NOMO-1 (cell line): ENCODE measurements around the gene ZCCHC14.

Experiments used
- DNase-seq, 2 experiments: peaks; one replicate each; lab custom pipeline; 2025; ENCODE audit not compliant: unreplicated experiment in 2 of 2; lab: John Stamatoyannopoulos, UW

ZCCHC14 gene

GRCh38 chr16:87492721-87493607 is at the start of gene ZCCHC14:
Gene ZCCHC14, minus strand, starts transcription at chr16:87493024. Its CDS starts 786 bp downstream, at chr16:87492238.
- peak; percentile 93 to 97 for DNase-seq

- DNase-seq: no peak
These were observed 49.0 kb upstream of the ZCCHC14 start for GRCh38 chr16:87541872-87542234.

- DNase-seq: no peak
These were observed 48.5 kb upstream of the ZCCHC14 start for GRCh38 chr16:87541147-87541871.

- no peak for DNase-seq
These were observed 48.0 kb upstream of the ZCCHC14 start for GRCh38 chr16:87540897-87541146.

GRCh38 chr16:87540072-87540896 is 47.5 kb upstream of the ZCCHC14 start:
- no peak for DNase-seq

- no peak for DNase-seq
These were observed 46.3 kb upstream of the ZCCHC14 start for GRCh38 chr16:87539113-87539512.

DNA sequence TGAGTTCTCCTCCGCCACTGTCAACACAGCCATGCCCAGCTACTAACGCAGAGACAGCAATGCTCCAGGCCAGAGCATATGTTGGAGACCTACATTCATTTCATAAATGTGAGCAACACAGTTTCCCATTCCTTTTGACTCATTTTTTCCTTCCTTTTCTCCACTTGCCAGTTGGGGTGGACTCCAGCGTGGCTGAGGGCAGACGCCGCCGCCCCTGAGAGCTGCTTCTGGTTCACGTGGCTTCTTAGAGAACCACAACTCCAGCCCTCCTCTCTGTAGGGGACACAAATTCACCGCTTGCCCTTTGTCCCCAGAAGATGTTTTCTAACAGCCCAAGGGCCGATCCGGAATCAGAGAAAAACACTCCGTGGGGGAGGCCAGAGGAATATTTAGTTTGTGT is 45.8 kb upstream of the ZCCHC14 start:
- no peak for DNase-seq

DNA sequence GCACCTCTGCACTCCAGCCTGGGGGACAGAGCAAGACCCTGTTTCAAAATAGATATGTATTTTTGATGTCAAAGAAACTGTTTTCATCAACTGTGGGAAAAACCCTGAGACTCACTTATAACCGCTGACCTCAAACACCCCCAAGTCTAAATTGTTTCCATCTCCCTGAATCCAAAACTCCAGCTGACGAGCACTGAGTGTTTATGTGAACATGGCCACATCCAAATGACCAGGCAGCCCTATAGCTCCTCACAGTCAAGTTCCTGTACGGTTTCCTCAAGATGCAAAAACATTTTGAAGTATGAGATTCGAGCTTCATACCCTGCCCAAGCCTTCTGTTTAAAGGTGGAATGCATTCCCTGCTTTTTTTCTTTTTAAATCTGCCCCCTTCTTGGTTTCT is 45.3 kb upstream of the ZCCHC14 start:
- no peak for DNase-seq

DNA sequence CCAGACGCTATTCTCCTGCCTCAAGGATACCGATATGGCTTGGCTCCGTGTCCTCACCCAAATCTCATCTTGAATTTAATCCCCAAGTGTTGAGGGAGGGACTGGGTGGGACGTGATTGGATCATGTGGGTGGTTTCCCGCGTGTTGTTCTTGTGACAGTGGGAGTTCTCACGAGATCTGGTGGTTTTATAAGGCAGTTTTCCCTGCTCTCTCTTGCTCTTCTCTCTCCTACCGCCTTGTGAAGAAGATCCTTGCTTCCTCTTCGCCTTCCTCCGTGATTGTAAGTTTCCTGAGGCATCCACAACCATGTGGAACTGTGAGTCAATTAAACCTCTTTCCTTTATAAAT is 43.9 kb upstream of the ZCCHC14 start:
- no peak for DNase-seq

GRCh38 chr16:87535855-87536794 is 43.3 kb upstream of the ZCCHC14 start:
- no peak for DNase-seq

DNA sequence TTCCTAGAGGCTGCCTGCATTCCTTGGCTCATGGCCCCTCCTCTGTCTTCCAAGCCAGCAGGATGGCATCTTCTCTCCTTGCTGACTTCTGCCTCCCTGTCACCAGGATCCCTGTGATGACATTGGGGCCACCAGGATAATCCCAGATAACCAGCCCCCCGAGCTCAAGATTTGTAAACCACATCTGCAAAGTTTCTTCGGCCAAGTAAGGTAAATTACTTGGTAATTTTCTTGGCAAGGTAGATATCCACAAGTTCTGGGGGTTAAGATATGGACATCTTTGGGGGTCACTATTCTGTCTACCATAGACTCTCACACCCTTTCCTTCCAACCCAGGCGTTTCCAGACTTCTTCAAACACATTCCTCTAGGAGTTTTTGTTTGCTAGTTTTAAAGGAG is 42.6 kb upstream of the ZCCHC14 start:
- no peak for DNase-seq

GRCh38 chr16:87534751-87535150 is 41.9 kb upstream of the ZCCHC14 start:
- no peak for DNase-seq

GRCh38 chr16:87534030-87534653 is 41.3 kb upstream of the ZCCHC14 start:
- DNase-seq: no peak

- DNase-seq: no peak
These were observed 40.2 kb upstream of the ZCCHC14 start for GRCh38 chr16:87533061-87533460.

DNA sequence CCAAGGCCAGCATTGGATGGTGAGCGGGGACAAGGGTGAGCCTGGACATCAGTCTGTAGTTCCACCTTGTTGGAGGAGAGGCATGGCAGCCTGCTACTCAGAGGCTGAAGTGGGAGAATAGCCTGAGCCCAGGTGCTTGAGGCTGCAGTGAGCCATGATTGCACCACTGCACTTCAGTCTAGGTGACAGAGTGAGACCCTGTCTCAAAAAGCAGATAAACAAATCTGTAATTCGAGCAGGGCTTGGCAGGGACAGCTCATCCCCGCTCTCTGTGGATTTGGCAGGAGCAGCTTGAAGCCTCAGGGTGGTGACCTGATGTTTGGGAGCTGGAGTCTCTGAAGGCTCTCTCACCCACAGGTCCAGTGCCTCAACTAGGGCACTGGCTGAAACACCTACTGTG is 38.6 kb upstream of the ZCCHC14 start:
- DNase-seq: no peak

DNA sequence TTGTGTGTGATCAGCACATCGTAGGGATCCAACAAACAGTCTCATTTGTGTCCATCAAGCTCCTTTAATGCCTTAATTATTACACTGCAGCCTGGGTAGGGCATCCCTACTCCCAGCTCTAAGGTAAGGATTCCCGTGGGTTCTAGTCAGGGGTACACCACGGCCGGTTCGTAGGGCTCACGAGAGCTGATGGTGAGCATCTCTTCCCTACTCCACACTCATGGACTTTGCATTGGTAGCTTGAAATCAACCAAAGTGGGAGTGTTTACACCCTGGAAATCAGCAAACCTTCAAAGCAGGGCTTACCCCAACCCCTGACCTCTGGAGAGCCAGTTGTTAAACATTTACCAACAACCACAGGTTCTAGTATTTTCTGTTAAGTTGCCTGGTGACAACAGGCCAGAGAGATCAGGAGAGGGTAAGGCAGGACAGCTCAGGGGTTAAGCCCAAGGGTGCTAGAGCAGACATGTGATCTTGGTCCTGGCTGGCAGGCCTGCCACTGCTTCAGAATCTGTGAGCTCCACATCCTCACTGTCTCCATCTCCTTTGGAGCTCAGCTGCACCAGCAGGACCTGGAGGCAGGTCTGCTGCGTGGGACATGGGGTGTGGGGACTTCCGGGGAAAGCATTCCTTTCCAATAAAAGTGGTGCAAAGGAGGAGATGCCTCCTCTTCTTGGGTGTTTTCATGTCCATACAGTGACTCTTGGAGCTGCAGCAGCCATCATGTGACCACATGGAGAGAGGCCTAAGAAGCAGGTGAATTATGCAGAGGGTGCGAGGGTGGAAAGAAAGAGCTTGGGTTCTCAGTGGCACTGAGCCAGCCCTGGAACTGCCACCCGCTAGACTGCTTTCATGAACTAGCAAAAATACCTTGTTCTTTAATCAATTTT is 36.1 kb upstream of the ZCCHC14 start:
- no peak for DNase-seq

- no peak for DNase-seq
These were observed 34.4 kb upstream of the ZCCHC14 start for GRCh38 chr16:87527055-87527724.

DNA sequence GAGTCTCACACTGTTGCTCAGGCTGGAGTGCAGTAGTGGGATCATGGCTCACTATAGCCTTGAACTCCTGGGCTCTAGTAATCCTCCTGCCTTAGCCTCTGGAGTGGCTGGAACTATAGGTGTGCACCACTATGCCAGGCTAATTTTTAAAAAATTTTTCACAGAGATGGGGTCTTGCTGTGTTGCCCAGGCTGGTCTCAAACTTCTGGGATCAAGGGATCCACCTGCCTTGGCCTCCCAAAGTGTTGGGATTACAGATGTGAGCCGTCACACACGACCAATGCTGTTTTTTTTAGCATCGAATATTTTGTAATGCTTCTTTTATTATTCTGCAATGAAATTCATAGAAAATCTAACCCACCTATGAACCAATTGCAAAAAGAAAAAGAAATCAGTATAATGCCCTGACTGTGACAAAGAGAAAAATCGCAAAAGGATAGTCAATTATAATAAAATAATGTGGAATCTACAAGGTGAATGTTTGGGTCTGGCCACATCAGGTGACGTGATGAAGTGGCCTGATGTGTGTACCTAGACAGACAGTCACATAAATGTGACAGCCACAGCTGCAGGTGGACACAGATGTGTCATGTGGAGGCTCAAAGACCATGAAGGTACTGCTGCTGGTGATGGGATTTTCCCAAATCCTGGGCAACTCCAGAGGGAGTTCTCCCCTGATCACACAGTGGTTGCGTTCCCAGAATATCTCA is 33.6 kb upstream of the ZCCHC14 start:
- DNase-seq: no peak
